HuH-7 (cell line): ENCODE results near the gene RAP1GDS1.

ENCODE experiments used
- DNase-seq: peaks from one replicate; pipeline ENCODE4 v3.0.0; 2011; ENCODE audit warnings: low spot score

RAP1GDS1 gene, protein sequence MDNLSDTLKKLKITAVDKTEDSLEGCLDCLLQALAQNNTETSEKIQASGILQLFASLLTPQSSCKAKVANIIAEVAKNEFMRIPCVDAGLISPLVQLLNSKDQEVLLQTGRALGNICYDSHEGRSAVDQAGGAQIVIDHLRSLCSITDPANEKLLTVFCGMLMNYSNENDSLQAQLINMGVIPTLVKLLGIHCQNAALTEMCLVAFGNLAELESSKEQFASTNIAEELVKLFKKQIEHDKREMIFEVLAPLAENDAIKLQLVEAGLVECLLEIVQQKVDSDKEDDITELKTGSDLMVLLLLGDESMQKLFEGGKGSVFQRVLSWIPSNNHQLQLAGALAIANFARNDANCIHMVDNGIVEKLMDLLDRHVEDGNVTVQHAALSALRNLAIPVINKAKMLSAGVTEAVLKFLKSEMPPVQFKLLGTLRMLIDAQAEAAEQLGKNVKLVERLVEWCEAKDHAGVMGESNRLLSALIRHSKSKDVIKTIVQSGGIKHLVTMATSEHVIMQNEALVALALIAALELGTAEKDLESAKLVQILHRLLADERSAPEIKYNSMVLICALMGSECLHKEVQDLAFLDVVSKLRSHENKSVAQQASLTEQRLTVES

DNA sequence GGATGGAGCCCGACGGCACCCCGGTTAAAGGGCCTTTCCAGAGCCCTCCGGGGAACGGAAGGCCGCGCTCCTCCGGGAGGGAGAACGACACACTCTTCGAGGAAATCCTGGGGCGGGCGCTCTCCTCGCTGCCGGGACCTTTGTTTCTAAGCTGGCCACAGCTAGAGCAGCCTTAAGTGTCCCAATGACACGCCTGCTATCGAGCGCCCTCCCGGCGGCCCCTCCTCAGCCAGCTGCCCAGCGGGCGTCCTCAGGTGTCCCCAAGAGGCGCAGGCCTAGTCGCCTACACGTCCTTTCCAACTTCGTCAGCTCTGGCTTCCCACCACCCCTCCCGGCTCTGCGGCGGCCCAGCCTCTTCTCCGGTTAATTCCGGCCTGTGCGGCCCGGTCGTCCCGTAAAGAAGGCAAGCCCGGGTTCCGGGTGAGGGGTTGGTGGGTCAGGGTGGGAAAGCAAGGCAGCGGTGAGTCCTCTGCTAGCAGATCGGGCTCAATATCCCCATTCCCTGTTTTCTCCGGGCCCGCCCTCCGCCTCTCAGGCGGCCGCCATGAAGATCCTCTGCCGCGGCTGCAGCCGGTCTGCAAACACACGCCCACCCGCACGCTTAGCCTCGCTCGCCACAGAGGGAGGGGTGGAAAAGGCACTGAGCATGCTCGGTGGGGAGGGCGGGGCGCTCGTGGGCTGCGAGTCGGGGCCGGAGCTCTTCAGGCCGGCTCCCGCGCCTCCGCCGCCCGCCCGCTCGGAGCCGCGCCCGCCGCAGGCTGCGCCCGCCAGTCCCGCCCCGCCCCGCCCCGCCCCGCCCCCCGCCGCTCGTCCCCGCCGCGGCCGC, at the start of gene RAP1GDS1:
TSS of gene RAP1GDS1 (plus strand) at position 806 of the 826 bp plus-strand sequence. CDS start 182 bp downstream, outside the sequence.
- DNase-seq: peak; percentile 80

DNA sequence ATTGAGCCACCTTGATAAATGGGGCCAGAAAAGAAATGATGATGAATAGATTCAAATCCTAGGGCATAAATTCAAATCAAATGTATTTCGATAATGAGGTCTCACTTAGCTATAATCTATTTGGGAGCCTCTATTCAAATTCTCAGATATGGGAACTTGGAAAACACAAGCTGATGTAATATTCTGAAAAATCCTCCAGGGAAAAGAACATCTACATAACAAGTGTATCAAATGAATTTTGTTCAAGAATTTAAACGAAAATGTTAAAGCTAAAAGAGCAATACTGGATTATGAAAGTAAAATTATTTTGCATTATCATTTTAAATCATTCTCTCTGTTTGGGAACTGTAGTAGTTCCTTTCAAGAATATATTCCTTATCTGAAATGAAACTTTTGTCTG, 38.9 kb upstream of the RAP1GDS1 start:
- DNase-seq: no peak

DNA sequence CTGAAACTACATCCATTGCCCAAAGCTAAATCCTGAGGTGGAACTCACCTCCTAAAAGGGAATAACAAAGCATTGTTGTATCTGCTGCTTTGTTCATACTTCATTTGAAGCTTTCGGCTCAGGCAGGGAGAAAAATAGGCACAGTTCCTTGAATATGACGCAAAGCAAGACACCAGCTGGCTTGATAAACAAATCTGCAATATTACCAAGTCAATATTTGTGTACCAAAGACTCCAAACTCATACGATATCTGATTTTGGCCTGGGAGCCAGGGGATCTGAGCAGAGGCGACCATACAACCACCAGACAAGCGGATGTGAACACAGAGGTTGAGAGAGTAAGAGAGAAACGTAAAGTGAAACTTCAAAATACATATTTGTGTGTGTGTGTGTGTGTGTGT, 34.8 kb upstream of the RAP1GDS1 start:
- no peak for DNase-seq

DNA sequence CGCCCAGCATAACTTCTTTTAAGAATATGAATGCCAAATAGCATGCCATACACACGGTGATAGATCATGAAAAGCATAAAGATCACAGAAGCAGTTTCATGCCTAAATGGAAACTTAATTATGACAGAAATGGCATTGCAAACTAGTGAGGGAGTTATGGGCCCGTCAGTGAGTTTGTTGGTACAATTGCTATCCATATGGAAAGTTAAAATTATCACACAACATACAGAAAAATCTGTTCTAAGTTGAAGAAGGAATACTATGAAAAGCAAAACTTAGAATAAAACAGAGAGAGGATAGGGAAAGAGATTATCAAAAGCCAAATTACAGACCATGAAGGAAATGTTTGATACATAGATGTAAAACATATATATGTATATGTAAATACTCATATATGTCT, 30.2 kb upstream of the RAP1GDS1 start:
- no peak for DNase-seq

DNA sequence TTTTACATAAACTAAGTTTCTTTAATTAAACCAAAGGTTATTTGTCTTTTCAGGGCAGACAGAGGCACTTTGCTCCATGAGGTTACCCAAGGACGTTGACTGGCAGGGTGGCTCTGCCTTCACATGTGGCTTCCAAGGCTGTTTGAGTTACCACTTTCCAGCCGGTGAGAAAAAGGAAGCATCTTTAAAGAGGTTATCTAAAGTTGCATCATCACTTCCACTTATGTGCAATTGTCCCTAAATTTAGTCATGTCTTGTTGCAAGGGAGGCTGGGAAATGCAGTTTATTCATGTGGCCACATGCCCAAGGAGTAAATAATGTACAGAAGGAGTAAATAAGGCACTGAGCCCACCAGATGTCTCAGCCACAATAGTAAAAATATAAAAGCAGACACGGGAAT, 29.0 kb upstream of the RAP1GDS1 start:
- no peak for DNase-seq

DNA sequence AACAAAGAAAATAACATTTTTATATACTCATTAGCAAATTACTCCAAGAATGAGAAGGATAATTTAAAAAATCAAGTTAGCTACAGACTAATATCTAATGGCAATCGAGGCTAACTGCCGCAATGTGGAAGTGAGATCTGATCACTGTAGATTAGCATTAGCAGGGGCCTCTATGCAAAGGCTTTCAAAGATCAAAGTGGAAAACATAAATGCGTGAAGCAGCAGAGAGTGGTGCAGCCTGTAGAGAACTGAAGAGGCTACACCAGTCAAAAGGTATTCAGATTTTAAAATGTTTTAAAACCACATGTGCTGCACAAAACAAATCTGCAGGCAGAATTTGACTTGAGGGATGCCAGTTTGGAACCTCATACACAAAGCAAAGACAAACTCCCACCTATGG, 24.0 kb upstream of the RAP1GDS1 start:
- DNase-seq: no peak

DNA sequence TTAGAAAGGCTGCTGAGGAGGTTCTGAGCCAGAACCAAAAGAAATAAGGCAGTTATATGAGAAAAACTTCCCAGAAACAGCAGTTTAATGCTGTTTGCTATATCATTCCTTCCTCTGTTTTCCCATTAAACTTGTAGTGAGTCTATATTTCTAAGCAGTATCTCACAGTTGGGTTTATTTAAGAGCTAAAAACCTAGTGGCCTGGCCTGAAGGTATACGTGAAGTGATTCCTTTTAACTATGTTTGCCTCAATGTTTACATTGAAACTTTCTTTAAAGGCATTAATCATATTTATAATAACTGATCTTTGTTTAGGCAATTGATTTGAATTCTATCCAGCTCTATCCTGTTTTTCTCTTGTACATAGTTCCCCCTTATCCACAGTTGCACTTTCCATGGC, 19.1 kb upstream of the RAP1GDS1 start:
- DNase-seq: no peak

DNA sequence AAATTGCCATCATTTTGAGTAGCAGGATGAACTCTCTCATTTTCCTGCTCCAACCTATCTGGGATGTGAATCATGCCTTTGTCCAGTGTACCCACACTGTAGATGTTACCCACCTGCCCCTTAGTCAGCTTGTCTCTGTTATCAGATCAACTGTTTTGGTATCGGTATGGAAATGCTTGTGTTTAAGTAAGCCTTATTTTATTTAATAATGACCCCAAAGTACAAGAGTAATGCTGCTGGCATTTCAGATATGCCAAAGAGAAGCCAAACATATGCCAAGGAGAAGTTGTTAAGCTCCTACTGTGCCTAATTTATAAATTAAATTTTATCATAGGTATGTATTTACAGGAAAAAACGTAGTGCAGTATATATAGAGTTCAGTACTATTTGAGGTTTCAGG, 18.6 kb upstream of the RAP1GDS1 start:
- DNase-seq: no peak

DNA sequence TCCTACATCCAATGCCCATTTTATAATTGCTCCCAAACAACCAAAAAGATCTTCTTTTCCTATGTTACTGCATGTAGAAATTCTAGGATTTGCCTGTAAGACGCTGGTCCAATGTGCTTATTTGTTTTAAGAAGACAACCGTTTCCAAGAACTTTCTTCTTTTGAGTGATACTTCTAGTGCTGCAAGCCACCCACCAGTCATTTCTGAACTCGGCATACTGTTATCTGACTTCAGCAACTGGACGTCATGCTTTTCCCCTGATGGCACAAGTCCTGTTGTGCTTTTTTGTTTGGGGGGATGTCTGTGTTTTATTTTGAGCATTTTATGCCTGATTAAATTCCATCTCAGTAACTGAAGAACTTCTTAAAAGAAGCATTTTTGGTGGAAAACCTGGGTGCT, 16.0 kb upstream of the RAP1GDS1 start:
- DNase-seq: no peak

DNA sequence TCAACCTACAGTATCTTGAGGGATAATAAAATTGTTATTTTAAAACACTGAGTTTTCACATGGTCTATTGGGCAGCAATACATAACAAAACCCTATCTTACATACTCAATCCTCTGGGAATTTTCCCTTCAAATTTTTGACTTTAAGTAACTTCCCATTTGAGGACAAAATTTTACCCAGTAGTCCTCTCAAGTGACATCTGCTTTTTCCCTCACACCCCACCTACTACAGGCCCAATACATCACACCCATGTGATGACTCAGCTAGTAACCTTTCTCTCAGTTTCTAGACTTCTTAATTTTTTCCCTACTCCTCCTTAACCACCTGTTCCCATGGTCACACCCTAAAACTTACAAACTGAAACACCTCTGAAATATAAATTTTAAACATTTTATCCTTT, 12.2 kb upstream of the RAP1GDS1 start:
- no peak for DNase-seq

DNA sequence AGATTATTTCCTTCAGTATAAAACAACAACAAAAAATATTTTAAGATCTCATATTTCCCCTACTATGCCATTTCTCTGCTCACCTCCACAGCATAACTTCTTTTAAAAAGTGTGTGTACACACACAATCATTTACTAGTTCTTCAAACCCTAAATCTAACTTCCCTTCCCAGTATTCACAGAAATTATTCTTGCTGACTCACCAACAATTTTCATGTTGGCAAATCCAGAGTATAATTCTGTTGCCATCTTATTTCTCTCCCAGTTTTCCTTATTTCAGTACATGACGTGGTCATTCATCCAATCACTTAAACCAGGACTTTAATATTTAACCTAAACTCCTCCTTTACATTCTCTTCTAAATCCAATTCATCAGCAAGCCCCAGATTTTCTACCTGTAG, 11.4 kb upstream of the RAP1GDS1 start:
- no peak for DNase-seq

DNA sequence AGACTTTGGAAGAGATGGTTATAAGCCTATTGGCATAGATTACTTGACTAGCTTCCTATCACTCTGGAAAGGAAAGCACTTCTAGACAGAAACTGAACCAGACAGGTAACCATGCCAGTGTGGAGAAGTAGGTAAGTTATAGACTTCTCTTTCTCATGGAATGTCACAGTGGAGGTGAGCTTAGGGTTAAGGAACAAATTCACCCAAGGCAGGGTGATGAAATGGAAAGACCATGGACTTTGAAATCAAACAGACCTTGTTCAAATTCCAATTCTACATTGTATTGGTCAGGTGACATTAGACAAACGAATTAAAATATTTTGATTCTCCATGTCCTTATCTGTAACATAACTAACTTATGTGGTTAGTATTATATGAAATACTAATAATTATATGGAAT, 7.7 kb upstream of the RAP1GDS1 start:
- no peak for DNase-seq

DNA sequence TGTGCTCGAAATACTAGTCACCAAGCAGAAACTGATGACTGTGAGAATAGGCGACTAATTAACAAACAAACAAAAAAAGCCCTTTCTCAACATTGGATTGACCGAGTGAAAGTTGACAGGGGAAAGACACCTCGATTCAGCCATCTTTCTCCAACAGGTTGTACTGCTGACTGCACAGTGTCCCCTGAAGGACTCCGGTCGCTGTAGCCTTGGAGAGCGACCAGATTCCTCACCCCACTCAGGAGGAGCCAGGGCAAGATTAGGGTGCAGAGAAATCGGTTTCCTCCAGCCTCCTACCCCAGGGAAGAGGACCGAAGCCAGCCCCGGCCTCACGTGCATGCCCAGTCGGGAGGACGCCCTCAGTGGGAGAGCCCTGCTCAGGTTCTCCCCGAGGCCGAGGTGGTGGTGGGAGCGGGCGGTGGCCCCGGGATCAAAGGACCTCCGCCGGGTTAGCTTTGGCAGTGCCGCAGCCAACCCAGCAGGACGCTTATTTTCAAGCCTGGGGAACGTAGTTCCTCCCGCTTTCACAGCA, 1.1 kb upstream of the RAP1GDS1 start:
- DNase-seq: peak; percentile 32

DNA sequence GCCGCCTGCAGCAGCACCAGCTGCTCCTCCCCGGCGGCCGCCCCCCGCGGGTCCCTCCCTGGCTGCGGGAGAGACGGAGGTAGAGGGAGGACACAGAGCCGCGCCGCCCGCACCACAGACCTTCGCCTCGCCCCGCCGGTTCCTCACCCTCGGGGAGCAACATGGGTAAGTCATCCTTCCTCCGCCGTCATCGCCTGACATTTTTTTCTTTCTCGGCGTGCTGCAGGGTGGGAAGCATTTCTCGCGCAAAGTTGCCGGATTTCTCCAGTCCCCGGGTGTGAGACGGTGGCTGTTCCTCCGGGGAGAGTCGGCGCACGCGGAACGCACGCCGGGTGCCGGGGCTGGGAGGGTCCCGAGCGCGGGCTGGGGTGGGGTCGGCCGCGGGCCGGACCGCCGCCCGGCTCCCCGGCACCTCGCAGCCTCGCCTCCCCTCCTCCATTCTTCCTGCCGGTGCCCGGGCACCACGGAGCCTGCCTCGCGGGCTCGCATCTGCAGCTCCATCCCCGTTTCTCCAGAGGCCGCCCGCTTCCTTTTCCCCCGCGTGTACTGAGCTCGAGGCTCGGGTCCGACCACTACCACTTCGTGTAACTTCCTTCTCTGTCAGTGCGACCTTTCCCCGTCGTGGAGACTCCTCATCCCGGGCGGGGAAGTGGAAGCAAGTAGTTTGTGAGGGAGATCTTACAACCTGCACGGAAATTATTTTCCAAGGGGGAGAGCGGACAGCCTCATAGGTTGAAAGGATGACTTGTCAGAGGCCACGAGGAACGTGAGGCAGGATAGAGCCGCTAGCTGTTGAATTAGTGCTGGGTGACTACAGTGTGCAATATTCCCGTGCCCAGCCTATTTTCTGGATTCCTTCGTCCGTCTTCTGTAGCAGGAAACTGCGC, 464 bp downstream of the RAP1GDS1 start:
- DNase-seq: peak; percentile 18

DNA sequence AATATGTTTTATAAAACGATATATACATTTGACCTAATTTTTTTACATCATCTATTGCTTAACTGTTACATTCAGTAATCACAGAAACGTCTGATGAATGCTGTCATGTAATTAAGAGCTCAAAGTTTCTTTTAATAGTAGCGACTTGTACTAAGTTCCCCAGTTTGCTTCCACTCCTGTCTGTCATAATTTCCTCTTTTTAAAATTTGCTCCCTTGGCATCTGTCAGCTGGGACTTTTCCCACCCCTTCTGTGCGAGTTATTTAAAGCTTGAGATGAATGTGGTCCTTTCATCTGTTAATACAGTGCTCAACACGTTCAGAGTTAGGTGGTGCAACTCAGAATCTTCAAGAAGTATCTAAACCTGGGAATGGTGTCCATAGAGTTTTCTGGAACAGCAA, 1.2 kb downstream of the RAP1GDS1 start:
- DNase-seq: no peak

DNA sequence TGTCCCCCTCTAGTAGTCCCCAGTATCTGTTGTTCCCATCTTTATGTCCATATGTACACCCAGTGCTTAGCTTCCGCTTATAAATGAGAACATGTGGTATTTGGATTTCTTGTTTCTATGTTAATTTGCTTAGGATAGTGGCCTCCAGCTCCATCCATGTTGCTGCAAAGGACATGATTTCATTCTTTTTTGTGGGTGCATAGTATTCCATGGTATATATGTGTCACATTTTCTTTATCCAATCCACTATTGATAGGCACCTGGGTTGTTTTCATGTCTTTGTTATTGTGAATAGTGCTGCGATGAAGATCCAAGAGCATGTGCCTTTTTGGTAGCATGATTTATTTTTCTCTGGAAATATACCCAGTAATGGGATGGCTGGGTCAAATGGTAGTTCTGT, 6.3 kb downstream of the RAP1GDS1 start:
- DNase-seq: no peak

DNA sequence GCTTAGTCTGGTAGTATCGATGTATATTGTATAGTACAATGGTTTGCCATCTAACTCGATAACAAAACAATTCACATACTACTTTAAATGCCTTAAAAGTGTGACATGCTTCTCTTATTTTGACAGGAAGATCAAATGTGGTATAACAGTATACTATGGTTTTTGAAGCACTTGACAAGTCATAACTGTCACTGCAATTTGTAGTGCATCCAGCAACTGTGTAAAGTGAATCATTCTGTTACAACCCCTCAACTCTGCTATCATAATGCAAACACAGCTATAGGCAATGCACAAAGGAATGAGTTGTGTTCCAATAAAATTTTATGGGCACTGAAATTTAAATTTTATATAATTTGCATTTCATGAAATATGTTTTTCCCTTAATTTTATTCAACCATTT, 14.0 kb downstream of the RAP1GDS1 start:
- DNase-seq: no peak

DNA sequence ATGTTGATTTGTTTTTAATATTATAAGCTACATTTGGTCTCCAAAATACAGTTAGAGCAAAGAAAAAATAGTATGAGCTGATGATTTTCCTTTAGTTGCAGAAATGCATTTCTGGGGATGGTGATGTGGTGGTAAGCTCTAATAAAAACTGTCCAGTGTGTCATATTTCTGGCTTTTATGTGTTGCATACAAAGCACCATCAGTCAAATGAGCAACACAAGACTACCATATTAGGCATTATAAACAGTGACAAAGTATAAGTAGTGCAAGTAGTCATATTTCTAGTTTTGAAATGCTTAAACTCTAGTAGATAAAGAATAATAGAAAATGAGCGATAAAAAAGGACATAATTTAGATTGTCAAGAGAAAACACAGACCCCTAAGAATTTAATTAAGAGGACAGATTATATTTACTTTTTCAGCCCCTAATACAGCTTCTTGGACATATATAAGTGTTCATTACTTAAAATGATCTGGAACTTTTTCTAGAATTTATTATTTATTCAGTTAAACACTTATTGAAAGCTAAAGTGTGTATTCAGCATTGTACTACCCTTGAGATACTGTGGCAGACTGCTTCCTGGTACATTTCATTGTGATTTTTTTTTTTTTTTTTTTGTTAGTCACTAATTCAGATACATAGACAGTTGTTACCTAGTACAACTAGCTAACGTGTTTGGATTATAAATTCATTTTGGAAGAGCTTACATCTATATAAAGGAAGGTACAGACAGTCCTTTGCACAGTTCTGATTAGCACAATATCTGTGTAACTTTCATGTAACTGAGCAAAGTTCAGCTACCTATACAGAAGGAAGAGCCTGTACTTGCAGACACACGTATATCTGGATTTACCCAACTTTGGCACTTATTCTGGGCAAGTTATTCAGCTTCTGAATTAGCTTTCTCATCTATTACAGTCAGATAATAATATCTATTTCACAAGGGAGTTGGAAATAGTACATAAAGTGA, 22.3 kb downstream of the RAP1GDS1 start:
- no peak for DNase-seq

DNA sequence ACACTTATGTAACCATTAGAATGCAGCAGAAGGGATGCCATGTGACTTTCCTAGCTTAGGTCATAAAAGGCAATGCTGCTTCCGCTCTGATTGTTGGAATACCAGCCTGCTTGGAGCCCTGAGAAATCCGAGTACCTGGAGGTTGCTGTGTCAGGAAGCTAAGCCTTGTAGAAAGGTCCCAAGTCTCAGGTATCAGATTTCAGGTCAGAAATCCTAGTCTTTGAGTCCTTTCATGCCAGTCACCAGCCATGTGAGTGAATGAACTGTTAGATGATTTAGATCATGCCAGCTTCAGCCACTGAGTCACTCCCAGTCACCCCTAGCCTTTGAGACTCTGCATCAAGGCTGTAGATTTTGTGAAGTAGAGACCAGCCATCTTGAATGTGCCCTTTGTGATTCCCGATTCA, 23.5 kb downstream of the RAP1GDS1 start:
- no peak for DNase-seq

DNA sequence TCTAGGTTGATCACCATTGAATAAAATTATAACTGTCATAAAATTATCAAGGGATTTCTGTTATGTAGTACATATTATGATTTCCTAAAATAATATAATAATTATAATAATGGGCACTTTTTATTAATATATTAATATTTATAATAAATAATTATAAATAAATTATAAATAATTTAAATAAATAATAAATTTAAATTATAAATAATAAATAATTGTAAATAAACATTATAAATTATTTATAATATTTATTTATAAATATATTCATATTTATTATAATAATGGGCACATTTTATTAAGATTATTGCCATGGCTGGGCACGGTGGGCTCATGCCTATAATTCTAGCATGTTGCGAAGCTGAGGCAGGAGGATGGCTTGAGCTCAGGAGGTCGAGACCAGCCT, 24.5 kb downstream of the RAP1GDS1 start:
- DNase-seq: no peak
